Measurements from ENCODE around the gene EEF1AKMT4. TPM values are rescaled to one million over a fixed set of nuclear protein-coding genes. Genes with fewer than 3 reads are reported as not detected.

The EEF1AKMT4 gene
- total RNA-seq, 1 donor from 2014 or later, result 2.7 TPM

- H3K4me1 ChIP-seq, result peaks cover 9% of the 10 kb centered on the region
- no peak overlapping the region for H3K27ac ChIP-seq
- no peaks in the 10 kb centered on the region for H3K36me3 ChIP-seq
- no peak overlapping the region for H3K4me3 ChIP-seq
- intact Hi-C loops (cut with DNase I), result no loop called here
- DNase-seq, result no peak
- peaks cover 36% of the 10 kb centered on the region for H3K27me3 ChIP-seq
- no peaks in the 10 kb centered on the region for H3K9me3 ChIP-seq
- ATAC-seq, result no peak
- no peak for TF ChIP-seq CTCF (IDR thresholded peaks at IDR 0.05)
Observed at GRCh38 chr3:184228376-184229137, 20.9 kb upstream of the EEF1AKMT4 start.

GRCh38 chr3:184229394-184230080, 19.9 kb upstream of the EEF1AKMT4 start, which contains the start of gene VWA5B2:
TSS of gene VWA5B2 (plus strand) at chr3:184229585. CDS start at chr3:184230529, 944 bp downstream.
- TF ChIP-seq CTCF (IDR thresholded peaks at IDR 0.05), result peak; percentile 24
- Histone ChIP-seq H3K36me3 (no peaks in the 10 kb centered on the region), H3K27ac (no peak within 1 kb of the TSS), H3K27me3 (peaks cover 36% of the 10 kb centered on the region), H3K9me3 (no peaks in the 10 kb centered on the region), H3K4me1 (peaks cover 9% of the 10 kb centered on the region), H3K4me3 (peak within 1 kb of the TSS; percentile 47)
- ATAC-seq (peak; percentile 87), DNase-seq (peak; percentile 81)
- intact Hi-C loops (cut with DNase I), result no loop called here

- Histone ChIP-seq H3K9me3 (no peaks in the 10 kb centered on the region), H3K4me3 (peak overlapping the region; percentile 47), H3K27ac (no peak overlapping the region), H3K27me3 (peaks cover 36% of the 10 kb centered on the region), H3K36me3 (no peaks in the 10 kb centered on the region), H3K4me1 (peaks cover 9% of the 10 kb centered on the region)
- TF ChIP-seq CTCF (IDR thresholded peaks at IDR 0.05), result no peak
- intact Hi-C loops (cut with DNase I), result no loop called here
- DNase-seq (no peak), ATAC-seq (no peak)
Observed at GRCh38 chr3:184230081-184230602, 19.3 kb upstream of the EEF1AKMT4 start.

- no peak for DNase-seq
- peaks cover 9% of the 10 kb centered on the region for H3K4me1 ChIP-seq
- no peaks in the 10 kb centered on the region for H3K36me3 ChIP-seq
- H3K9me3 ChIP-seq, result no peaks in the 10 kb centered on the region
- H3K4me3 ChIP-seq, result peak overlapping the region; percentile 47
- TF ChIP-seq CTCF (IDR thresholded peaks at IDR 0.05), result no peak
- intact Hi-C loops (cut with DNase I), result no loop called here
- ATAC-seq, result peak; percentile 23
- peaks cover 36% of the 10 kb centered on the region for H3K27me3 ChIP-seq
- H3K27ac ChIP-seq, result no peak overlapping the region
Observed at GRCh38 chr3:184230603-184231528, 18.6 kb upstream of the EEF1AKMT4 start.

- DNase-seq (no peak), ATAC-seq (no peak)
- H3K4me1 ChIP-seq, result peaks cover 9% of the 10 kb centered on the region
- no peaks in the 10 kb centered on the region for H3K36me3 ChIP-seq
- no peak overlapping the region for H3K27ac ChIP-seq
- peaks cover 36% of the 10 kb centered on the region for H3K27me3 ChIP-seq
- H3K9me3 ChIP-seq, result no peaks in the 10 kb centered on the region
- intact Hi-C loops (cut with DNase I), result no loop called here
- no peak for TF ChIP-seq CTCF (IDR thresholded peaks at IDR 0.05)
- no peak overlapping the region for H3K4me3 ChIP-seq
Observed at GRCh38 chr3:184231671-184232070, 17.8 kb upstream of the EEF1AKMT4 start.

All from upper lobe of right lung (tissue), 1 donor.